Subcutaneous abdominal adipose tissue (tissue), 5 donors: ENCODE data around the gene ARMCX6.
"Not testable (repeated sequence)": the region's sequence is repeated elsewhere in the genome, so short reads cannot be mapped to it uniquely, and the experiment has no call there.

Source experiments
- H3K27ac ChIP-seq: one replicate; pipeline ENCODE4 v1.7.0; 2013; ENCODE audit warnings: low read depth, mild to moderate bottlenecking, inconsistent platforms, low read length, moderate library complexity
- H3K27me3 ChIP-seq, 5 donors: one replicate each; pipeline ENCODE4 v1.7.0; 2013; ENCODE audit warnings: low read length in 5 of 5, inconsistent platforms in 1 of 5; ENCODE audit not compliant: control insufficient read depth in 5 of 5, insufficient read depth in 4 of 5
- H3K36me3 ChIP-seq, 5 donors: one replicate each; pipeline ENCODE4 v1.7.0; 2013; ENCODE audit warnings: low read length in 5 of 5; ENCODE audit not compliant: control insufficient read depth in 5 of 5, insufficient read depth in 5 of 5
- H3K4me1 ChIP-seq, 5 donors: one replicate each; pipeline ENCODE4 v1.7.0; 2013; ENCODE audit warnings: low read length in 5 of 5, mild to moderate bottlenecking in 3 of 5, moderate library complexity in 1 of 5; ENCODE audit not compliant: control insufficient read depth in 5 of 5, insufficient read depth in 5 of 5
- H3K4me3 ChIP-seq, 5 donors: one replicate each; pipeline ENCODE4 v1.7.0; 2013; ENCODE audit warnings: low read length in 5 of 5, low read depth in 1 of 5
- H3K9ac ChIP-seq, 5 donors: one replicate each; pipeline ENCODE4 v1.7.0; 2013; ENCODE audit warnings: low read length in 5 of 5, mild to moderate bottlenecking in 4 of 5, moderate library complexity in 3 of 5
- H3K9me3 ChIP-seq, 5 donors: one replicate each; pipeline ENCODE4 v1.7.0; 2013; ENCODE audit warnings: low read length in 5 of 5; ENCODE audit not compliant: control insufficient read depth in 5 of 5
- donor health status: healthy.
- donor health status: healthy.
- donor health status: healthy.
- donor health status: healthy.
- donor health status: healthy.

The ARMCX6 gene

DNA sequence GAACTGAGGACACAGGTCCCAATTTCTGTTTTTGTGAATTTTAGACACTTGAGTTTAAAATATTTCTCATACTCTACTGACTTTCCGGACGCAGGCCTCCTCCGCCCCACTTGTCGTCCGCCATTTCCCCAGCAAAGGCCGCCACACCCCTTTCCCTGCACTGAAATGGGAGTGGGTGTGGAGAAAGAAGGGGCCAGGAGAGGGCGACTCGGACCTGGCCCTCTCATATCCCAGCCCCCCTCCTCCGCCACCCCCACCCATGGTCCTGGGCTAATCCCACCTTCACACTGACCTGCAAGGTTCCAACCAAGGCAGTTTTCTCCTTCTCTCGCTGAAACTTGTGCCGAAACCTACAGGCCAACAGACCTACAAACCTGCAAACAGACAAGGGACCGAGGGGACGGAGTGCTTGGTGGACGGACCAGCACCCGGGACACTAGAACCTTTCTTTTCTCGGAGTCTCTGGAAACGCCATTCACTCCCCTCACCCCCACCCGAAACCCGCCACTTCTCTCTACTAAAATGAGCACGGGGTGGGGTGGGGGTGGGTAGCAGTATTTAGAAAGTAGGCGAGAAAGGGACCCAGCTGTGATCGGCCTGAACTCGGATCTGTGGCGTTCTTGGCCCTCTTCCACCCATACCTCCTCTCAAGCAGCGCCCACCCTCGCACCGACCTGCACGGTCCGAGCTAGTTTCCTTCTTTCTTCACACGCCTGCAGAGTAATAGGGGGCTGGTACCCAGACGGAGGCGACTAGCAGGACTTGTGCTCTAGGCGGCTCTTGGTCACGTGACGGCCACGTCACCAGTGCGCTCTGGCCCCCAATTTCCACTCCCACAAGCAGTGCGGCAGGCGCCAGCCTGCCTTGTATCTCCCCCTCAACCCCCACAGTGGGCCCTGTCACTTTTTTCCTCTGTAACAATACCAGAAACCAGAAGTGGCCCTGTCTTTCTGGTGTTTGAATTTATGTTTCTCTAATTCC, at the start of gene ARMCX6:
Gene ARMCX6, minus strand, starts transcription at position 790 of the 981 bp plus-strand sequence. CDS start 1,380 bp downstream, outside the sequence.
- Histone ChIP-seq H3K4me1 (peaks cover 0 to 12% (median 7%) of the 10 kb centered on the region in 5 donors), H3K4me3 (peak within 1 kb of the TSS; percentile 65 to 91 (median 76)), H3K27me3 (peaks cover 0 to 4% (median 0%) of the 10 kb centered on the region in 5 donors), H3K27ac (peak within 1 kb of the TSS; percentile 57), H3K9ac (peak within 1 kb of the TSS; percentile 8 to 62 (median 47)), H3K36me3 (no peaks in the 10 kb centered on the region), H3K9me3 (no peaks in the 10 kb centered on the region)

- peaks cover 5 to 19% (median 8%) of the 10 kb centered on the region in 5 donors for H3K27me3 ChIP-seq
- H3K27ac ChIP-seq: no peak within 1 kb of the TSS
- peaks cover 0 to 11% (median 0%) of the 10 kb centered on the region in 5 donors for H3K36me3 ChIP-seq
- no peaks in the 10 kb centered on the region for H3K9me3 ChIP-seq
- peak within 1 kb of the TSS; percentile 72 to 90 (median 78) for H3K4me3 ChIP-seq
- peak within 1 kb of the TSS in 4 of 5 donors; percentile 8 to 71 (median 42) for H3K9ac ChIP-seq
- H3K4me1 ChIP-seq: peaks cover 0 to 12% (median 5%) of the 10 kb centered on the region in 5 donors
Measured at GRCh38 chrX:101659601-101660063, 41.8 kb upstream of the ARMCX6 start, which contains the start of gene ARMCX2. Gene ARMCX2, minus strand, starts transcription at chrX:101659850. Its CDS starts 2,262 bp downstream, at chrX:101657588.

- peaks cover 3 to 13% (median 5%) of the 10 kb centered on the region in 5 donors for H3K27me3 ChIP-seq
- no peaks in the 10 kb centered on the region for H3K9me3 ChIP-seq
- peak overlapping the region; percentile 72 to 90 (median 78) for H3K4me3 ChIP-seq
- H3K4me1 ChIP-seq: peaks cover 0 to 12% (median 5%) of the 10 kb centered on the region in 5 donors
- H3K36me3 ChIP-seq: peaks cover 0 to 11% (median 0%) of the 10 kb centered on the region in 5 donors
- H3K27ac ChIP-seq: no peak overlapping the region
- peak overlapping the region in 4 of 5 donors; percentile 8 to 71 (median 42) for H3K9ac ChIP-seq
Measured at GRCh38 chrX:101658661-101659491, 41.1 kb upstream of the ARMCX6 start.

DNA sequence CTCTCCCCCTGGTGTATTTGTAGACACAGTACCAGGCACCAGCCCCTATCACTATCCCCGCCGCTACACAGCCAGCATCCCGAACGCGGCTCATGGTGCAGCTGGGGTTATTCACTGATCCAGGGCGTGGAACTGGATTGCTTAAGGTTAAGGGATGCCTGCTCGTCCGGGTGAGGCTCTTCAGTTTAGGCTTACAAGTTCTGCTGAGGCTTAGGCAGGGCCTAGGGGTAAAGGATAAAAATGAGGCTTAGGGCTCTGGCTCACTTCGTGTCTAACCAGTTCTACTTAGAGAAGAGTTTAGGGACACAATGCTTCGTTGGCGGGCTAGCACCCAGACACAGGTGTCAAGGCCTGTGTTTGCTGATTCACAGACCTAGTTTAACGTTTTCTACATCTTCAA, 39.7 kb upstream of the ARMCX6 start:
- Histone ChIP-seq H3K27me3 (peaks cover 3 to 10% (median 5%) of the 10 kb centered on the region in 5 donors), H3K4me3 (no peak overlapping the region), H3K4me1 (peaks cover 0 to 12% (median 5%) of the 10 kb centered on the region in 5 donors), H3K27ac (no peak overlapping the region), H3K36me3 (peaks cover 0 to 11% (median 0%) of the 10 kb centered on the region in 5 donors), H3K9ac (no peak overlapping the region), H3K9me3 (no peaks in the 10 kb centered on the region)

- H3K9me3 ChIP-seq: no peaks in the 10 kb centered on the region
- no peak overlapping the region for H3K9ac ChIP-seq
- H3K27ac ChIP-seq: no peak overlapping the region
- H3K36me3 ChIP-seq: peaks cover 0 to 11% (median 0%) of the 10 kb centered on the region in 5 donors
- peaks cover 3 to 10% (median 5%) of the 10 kb centered on the region in 5 donors for H3K27me3 ChIP-seq
- no peak overlapping the region for H3K4me3 ChIP-seq
- peaks cover 0 to 12% (median 5%) of the 10 kb centered on the region in 5 donors for H3K4me1 ChIP-seq
Measured at GRCh38 chrX:101656817-101657216, 39.0 kb upstream of the ARMCX6 start.

DNA sequence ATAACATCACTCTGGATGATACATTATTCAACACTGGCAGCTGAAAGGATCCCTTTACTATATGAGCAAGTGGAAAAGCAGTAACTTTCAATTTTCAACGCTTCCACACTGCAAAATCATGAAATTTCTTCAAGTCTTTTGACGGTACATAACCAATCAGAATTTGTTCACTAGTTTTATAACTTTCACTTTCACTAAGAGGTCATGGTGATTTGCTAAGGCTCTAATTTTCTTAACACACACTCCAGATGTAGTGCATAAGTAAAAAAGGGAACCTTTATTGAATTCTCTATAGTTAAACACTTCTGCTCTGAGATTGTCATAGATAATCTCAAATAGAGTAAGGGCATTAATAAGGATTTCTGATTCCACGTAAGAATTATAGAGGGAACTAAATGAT, 37.7 kb upstream of the ARMCX6 start:
- H3K9me3 ChIP-seq: no peaks in the 10 kb centered on the region
- no peak overlapping the region for H3K9ac ChIP-seq
- peaks cover 0 to 12% (median 5%) of the 10 kb centered on the region in 5 donors for H3K4me1 ChIP-seq
- no peak overlapping the region for H3K4me3 ChIP-seq
- no peak overlapping the region for H3K27ac ChIP-seq
- H3K27me3 ChIP-seq: peaks cover 0 to 5% (median 5%) of the 10 kb centered on the region in 5 donors
- peaks cover 0 to 11% (median 0%) of the 10 kb centered on the region in 5 donors for H3K36me3 ChIP-seq

- H3K9me3 ChIP-seq, H3K9ac ChIP-seq, H3K4me1 ChIP-seq, H3K27ac ChIP-seq, H3K4me3 ChIP-seq, H3K27me3 ChIP-seq, H3K36me3 ChIP-seq: not testable (repeated sequence)
Measured at GRCh38 chrX:101647716-101648115, 29.9 kb upstream of the ARMCX6 start.

GRCh38 chrX:101642093-101642492, 24.3 kb upstream of the ARMCX6 start:
- Histone ChIP-seq H3K36me3 (no peaks in the 10 kb centered on the region), H3K4me3 (no peak overlapping the region), H3K9me3 (no peaks in the 10 kb centered on the region), H3K4me1 (no peaks in the 10 kb centered on the region), H3K9ac (no peak overlapping the region), H3K27me3 (peaks cover 0 to 7% (median 0%) of the 10 kb centered on the region in 5 donors), H3K27ac (no peak overlapping the region)

DNA sequence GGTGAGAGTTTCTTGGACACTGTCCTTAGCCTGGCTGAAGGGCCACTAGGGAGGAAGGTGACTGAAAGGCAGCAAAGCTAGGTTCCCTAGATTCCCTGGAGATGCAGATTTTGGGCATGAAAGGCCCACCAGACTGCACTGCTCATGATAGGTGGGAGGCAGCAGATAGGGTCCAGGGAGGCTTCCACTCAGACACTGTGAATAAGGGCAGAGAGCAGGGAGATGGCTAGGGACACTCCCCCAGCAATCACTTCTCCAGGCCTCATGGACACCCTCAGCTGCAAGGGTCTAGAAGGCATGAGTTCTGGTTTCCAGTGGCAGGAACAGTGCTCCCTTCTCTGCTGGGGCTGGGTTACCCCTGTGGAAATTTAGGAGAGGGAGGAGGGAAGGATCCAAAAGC, 21.8 kb upstream of the ARMCX6 start:
- Histone ChIP-seq H3K4me3 (no peak overlapping the region), H3K36me3 (no peaks in the 10 kb centered on the region), H3K27ac (no peak overlapping the region), H3K9me3 (no peaks in the 10 kb centered on the region), H3K27me3 (peaks cover 0 to 7% (median 0%) of the 10 kb centered on the region in 5 donors), H3K9ac (no peak overlapping the region), H3K4me1 (no peaks in the 10 kb centered on the region)
